ENCODE measurements around the gene MCIDAS. TPM values are rescaled to one million over a fixed set of nuclear protein-coding genes. Genes with fewer than 3 reads are reported as not detected.

Gene MCIDAS
- polyA plus RNA-seq, 1 experiment, result not detected

DNA sequence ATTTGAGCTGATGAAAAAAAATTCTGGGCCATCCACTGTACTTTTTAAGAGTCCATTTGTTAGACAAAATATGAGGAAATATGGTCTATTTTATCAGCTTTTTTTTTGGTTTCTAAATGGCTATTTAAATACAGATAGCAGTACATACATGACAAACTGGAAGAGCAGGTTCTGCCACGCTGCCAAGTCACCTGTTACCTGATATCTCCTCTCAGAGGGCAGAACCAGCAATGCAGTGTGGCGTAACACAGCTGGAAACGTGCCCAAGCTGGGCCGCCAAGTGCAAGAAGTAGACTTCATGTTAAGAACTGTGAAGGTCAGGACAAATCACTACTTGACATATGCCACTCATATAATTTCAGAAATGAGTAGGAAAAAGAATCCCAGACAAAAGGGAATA lies 8.1 kb downstream of the MCIDAS start:
- no peak for DNase-seq (ENCODE audit: low read depth, low spot score)
- Histone ChIP-seq H3K4me3 (ENCODE audit: low read depth, low read length) (no peak overlapping the region), H3K9me3 (ENCODE audit: control insufficient read depth, insufficient read depth, low read length) (peaks cover 10% of the 10 kb centered on the region; the same call in 1 of the 2 replicates), H3K27ac (ENCODE audit: low read depth, low read length) (no peak overlapping the region), H3K27me3 (ENCODE audit: control insufficient read depth, insufficient read depth, low read length) (peaks cover 65% of the 10 kb centered on the region)
- ChIA-PET POLR2A (no interaction called here), CTCF (no interaction called here)
- TF ChIP-seq, protein P1, sequence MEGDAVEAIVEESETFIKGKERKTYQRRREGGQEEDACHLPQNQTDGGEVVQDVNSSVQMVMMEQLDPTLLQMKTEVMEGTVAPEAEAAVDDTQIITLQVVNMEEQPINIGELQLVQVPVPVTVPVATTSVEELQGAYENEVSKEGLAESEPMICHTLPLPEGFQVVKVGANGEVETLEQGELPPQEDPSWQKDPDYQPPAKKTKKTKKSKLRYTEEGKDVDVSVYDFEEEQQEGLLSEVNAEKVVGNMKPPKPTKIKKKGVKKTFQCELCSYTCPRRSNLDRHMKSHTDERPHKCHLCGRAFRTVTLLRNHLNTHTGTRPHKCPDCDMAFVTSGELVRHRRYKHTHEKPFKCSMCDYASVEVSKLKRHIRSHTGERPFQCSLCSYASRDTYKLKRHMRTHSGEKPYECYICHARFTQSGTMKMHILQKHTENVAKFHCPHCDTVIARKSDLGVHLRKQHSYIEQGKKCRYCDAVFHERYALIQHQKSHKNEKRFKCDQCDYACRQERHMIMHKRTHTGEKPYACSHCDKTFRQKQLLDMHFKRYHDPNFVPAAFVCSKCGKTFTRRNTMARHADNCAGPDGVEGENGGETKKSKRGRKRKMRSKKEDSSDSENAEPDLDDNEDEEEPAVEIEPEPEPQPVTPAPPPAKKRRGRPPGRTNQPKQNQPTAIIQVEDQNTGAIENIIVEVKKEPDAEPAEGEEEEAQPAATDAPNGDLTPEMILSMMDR (IDR thresholded peaks at IDR 0.05; ENCODE audit: low read depth, low read length), result no peak

DNA sequence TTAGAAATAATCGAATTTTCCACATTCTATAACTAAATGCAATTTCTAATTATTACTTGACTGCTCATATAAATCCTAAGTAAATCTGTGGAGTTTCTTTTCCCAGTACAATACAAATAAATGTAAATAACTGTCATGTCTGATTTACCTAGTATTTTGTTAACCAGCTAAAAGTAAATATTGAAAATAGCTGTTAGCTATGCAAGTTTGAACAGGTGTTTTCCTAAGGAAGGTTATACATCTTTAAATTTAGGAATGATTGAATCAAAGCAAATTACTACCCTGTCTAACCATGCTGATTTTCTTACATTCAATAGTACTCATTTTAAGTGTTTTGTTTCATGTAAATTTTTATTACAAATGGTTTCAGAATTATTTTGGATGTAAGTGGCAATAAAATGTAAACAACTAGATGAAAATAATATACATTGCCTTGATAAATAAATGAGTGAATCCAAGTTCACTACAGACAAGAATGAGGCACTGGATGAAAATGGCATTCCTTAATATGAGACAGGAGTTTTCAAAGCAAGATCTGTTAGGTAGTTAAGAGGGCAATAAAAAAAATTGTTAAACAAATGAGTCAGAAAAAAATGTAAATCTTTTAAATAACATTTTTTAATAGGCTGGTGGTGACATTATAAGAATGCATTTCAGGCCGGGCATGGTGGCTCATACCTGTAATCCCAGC lies 15.8 kb downstream of the MCIDAS start:
- Histone ChIP-seq H3K27me3 (ENCODE audit: control insufficient read depth, insufficient read depth, low read length) (peaks cover 31% of the 10 kb centered on the region), H3K27ac (ENCODE audit: low read depth, low read length) (no peak overlapping the region), H3K9me3 (ENCODE audit: control insufficient read depth, insufficient read depth, low read length) (no peaks in the 10 kb centered on the region), H3K4me3 (ENCODE audit: low read depth, low read length) (no peak overlapping the region)
- POLR2A ChIA-PET, result no interaction called here
- TF ChIP-seq, protein P1 (IDR thresholded peaks at IDR 0.05; ENCODE audit: low read depth, low read length), result no peak
- CTCF ChIA-PET, result no interaction called here
- no peak for DNase-seq (ENCODE audit: low read depth, low spot score)

DNA sequence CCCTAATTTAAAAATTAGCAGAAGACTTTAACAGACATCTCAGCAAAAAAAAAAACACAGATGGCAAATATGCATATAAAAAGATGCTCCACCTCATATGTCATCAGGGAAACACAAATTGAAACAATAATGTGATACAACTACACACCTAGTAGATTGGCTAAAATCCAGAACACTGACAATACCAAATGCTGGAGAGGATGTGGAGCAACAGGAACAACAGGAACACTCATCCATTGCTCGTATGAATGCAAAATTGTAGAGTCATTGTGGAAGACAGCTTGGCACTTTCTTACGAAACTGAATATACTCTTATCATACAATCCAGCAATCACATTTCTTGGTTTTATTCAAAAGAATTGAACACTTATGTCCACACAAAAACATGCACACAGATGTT lies 22.1 kb downstream of the MCIDAS start:
- TF ChIP-seq, protein P1 (IDR thresholded peaks at IDR 0.05; ENCODE audit: low read depth, low read length), result no peak
- Histone ChIP-seq H3K9me3 (ENCODE audit: control insufficient read depth, insufficient read depth, low read length) (no peaks in the 10 kb centered on the region), H3K27me3 (ENCODE audit: control insufficient read depth, insufficient read depth, low read length) (peaks cover 23% of the 10 kb centered on the region), H3K4me3 (ENCODE audit: low read depth, low read length) (no peak overlapping the region), H3K27ac (ENCODE audit: low read depth, low read length) (no peak overlapping the region)
- POLR2A ChIA-PET, result no interaction called here
- DNase-seq (ENCODE audit: low read depth, low spot score), result no peak
- CTCF ChIA-PET, result no interaction called here

DNA sequence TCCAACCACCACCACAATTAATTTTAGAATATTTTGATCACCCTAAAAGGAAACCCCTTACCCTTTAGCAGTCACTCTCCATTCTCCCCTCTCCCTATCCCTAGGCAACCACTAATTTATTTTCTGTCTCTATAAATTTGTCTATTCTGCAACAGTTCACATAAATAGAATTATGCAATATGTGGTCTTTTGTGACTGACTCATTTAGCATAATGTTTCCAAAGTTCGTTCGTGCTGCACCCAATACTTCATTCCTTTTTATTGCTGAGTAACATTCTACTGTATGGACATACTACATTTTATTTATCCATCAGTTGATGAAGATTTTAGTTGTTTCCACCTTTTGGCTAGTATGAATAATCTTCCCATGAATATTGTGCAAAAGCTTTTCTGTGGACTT lies 36.0 kb downstream of the MCIDAS start:
- no peak for DNase-seq (ENCODE audit: low read depth, low spot score)
- CTCF ChIA-PET, result interaction anchor here (0.6 kb wide), 1 partner anchor 16 kb away, joined by 3 read pairs; no protein-coding TSS in a partner anchor
- peaks cover 35% of the 10 kb centered on the region for H3K27me3 ChIP-seq (ENCODE audit: control insufficient read depth, insufficient read depth, low read length)

More for the DNA sequence above, 36.0 kb downstream of the MCIDAS start:
- Histone ChIP-seq H3K4me3 (ENCODE audit: low read depth, low read length) (no peak overlapping the region), H3K9me3 (ENCODE audit: control insufficient read depth, insufficient read depth, low read length) (no peaks in the 10 kb centered on the region), H3K27ac (ENCODE audit: low read depth, low read length) (no peak overlapping the region)
- TF ChIP-seq, protein P1 (IDR thresholded peaks at IDR 0.05; ENCODE audit: low read depth, low read length), result no peak
- POLR2A ChIA-PET, result no interaction called here
